ENCODE data around the gene SNIP1. TPM values are rescaled to one million over a fixed set of nuclear protein-coding genes. Genes with fewer than 3 reads are reported as not detected.
"Not testable (repeated sequence)": the region's sequence is repeated elsewhere in the genome, so short reads cannot be mapped to it uniquely, and the experiment has no call there.

Gene SNIP1
- total RNA-seq, 2 donors from 2014 or later: 13.0 to 17.0 TPM

DNA sequence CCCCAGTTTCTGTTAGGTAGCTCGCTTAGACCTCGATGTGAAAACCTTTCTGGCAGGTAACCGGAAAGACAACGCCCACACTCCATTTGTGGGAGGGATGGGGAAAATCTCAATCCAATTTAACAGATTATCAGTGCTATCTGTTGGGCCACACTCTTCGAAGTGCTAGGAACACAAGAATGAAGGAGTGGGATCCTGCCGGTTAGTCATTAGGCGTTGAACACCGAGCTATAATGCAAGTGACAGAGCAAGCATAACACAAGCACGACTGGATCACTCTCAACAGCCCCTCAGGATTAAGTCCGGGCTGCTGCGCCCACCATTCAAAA, 531 bp downstream of the SNIP1 start:
- Histone ChIP-seq H3K4me1 (peaks cover 5% of the 10 kb centered on the region), H3K36me3 (no peaks in the 10 kb centered on the region), H3K4me3 (peak overlapping the region; percentile 99), H3K9ac (ENCODE audit: low read depth in 2 of 2, low read length in 2 of 2) (peak overlapping the region; percentile 67 to 98), H3K27ac (peak overlapping the region; percentile 68), H3K9me3 (no peaks in the 10 kb centered on the region), H3K27me3 (no peaks in the 10 kb centered on the region)
- TF ChIP-seq, protein P1, sequence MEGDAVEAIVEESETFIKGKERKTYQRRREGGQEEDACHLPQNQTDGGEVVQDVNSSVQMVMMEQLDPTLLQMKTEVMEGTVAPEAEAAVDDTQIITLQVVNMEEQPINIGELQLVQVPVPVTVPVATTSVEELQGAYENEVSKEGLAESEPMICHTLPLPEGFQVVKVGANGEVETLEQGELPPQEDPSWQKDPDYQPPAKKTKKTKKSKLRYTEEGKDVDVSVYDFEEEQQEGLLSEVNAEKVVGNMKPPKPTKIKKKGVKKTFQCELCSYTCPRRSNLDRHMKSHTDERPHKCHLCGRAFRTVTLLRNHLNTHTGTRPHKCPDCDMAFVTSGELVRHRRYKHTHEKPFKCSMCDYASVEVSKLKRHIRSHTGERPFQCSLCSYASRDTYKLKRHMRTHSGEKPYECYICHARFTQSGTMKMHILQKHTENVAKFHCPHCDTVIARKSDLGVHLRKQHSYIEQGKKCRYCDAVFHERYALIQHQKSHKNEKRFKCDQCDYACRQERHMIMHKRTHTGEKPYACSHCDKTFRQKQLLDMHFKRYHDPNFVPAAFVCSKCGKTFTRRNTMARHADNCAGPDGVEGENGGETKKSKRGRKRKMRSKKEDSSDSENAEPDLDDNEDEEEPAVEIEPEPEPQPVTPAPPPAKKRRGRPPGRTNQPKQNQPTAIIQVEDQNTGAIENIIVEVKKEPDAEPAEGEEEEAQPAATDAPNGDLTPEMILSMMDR (IDR thresholded peaks at IDR 0.05): no peak
- no peak for DNase-seq
- intact Hi-C loops (cut with DNase I): no loop called here

DNA sequence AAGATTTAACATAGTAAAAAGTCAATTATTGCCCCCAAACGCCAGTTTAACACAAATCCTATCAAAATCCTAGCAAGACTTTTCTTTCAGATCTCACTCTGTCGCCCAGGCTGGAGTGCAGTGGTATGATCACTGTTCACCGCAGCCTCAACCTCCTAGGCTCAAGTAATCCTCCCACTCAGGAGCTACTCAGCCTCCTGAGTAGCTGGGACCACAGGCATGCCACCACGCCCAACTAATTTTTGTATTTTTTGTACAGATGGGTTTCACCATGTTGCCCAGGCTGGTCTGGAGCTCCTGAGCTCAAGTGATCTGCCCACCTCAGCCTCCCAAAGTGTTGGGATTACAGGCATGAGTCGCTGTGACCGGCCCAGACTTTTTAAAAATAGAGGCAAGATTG, 4.8 kb downstream of the SNIP1 start:
- intact Hi-C loops (cut with DNase I): no loop called here
- TF ChIP-seq, protein P1 (IDR thresholded peaks at IDR 0.05): no peak
- Histone ChIP-seq H3K9me3 (no peaks in the 10 kb centered on the region), H3K4me1 (peaks cover 5% of the 10 kb centered on the region), H3K27me3 (no peaks in the 10 kb centered on the region), H3K36me3 (peaks cover 12% of the 10 kb centered on the region), H3K4me3 (no peak overlapping the region), H3K9ac (ENCODE audit: low read depth in 2 of 2, low read length in 2 of 2) (no peak overlapping the region), H3K27ac (no peak overlapping the region)
- no peak for DNase-seq

DNA sequence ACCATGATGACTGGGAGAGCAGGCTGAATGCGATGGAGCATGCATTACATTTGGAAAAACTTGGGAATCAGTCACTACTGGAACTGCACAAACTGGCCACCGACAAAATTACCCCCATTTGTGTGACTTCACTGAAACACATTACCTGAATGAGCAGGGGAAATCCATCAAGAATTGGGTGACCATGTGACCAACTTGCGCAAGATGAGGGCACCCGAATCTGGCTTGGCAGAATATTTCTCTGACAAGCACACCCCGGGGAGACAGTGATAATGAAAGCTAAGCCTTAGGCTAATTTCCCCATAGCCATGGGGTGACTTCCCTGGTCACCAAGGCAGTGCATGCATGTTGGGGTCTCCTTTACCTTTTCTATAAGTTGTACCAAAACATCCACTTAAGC, 9.1 kb downstream of the SNIP1 start:
- TF ChIP-seq, protein P1 (IDR thresholded peaks at IDR 0.05): no peak
- Histone ChIP-seq H3K4me1 (no peaks in the 10 kb centered on the region), H3K27me3 (no peaks in the 10 kb centered on the region), H3K27ac (no peak overlapping the region), H3K4me3 (no peak overlapping the region), H3K36me3 (peaks cover 17% of the 10 kb centered on the region), H3K9me3 (no peaks in the 10 kb centered on the region), H3K9ac (ENCODE audit: low read depth in 2 of 2, low read length in 2 of 2) (no peak overlapping the region)
- no peak for DNase-seq
- intact Hi-C loops (cut with DNase I): no loop called here

DNA sequence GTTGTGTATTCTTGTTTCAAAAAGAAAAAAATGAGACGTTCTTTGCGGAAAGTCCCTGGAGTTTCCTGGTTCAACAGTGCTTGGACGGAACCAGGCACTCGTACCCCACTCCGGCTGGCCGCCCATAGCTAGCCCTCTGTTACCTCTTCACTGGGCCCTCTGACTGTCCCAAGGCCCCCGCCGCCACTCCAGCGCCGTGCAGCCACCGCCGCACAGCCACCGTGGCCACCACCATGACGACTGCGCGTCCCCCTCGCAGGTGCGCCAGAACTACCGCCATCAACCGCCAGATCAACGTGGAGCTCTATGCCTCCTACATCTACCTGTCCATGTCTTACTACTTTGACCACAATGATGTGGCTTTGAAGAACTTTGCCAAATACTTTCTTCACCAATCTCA, 9.6 kb downstream of the SNIP1 start:
- no peaks in the 10 kb centered on the region for H3K27me3 ChIP-seq
- TF ChIP-seq, protein P1 (IDR thresholded peaks at IDR 0.05): no peak
- intact Hi-C loops (cut with DNase I): no loop called here

DNA sequence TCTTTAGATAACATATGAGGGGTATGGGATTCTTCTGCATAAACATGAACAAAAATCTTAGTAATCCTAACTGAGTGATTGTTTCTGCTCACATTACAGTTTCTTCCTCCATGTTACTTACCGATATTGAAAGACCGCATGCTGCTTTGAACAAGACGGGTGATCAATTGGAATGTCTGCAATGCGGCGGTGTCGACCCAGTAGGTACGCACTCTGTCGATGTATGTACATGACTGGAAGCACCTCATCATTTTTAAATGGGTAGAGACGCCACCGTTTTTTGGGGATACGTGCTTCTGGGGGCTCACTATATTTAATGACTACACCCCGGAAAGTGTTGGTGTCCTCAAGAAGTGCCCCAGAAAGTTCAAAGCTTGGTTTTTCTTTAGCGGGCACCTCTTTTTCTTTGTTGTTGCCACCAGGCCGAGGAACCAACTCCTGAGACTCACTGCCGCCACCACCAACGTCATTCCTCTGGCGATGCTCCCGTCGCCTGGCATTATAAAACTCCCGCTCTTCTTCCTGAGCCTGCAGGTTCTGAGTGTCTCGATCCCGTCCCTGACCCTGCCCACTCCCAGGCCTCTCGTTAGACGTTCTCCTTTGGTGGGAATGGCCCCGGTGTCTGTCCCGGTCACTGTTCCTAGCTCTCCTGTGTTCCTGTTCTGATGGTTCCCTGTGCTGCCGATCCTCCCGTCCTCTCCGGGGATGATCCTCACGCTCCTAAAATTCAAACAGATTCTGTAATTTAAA, 13.9 kb downstream of the SNIP1 start:
- H3K4me1 ChIP-seq: no peaks in the 10 kb centered on the region
- no peak for DNase-seq
- H3K36me3 ChIP-seq: peaks cover 12% of the 10 kb centered on the region
- intact Hi-C loops (cut with DNase I): no loop called here
- no peak overlapping the region for H3K9ac ChIP-seq (ENCODE audit: low read depth in 2 of 2, low read length in 2 of 2)
- TF ChIP-seq, protein P1 (IDR thresholded peaks at IDR 0.05): no peak
- H3K27me3 ChIP-seq: no peaks in the 10 kb centered on the region
- H3K9me3 ChIP-seq: no peaks in the 10 kb centered on the region
- no peak overlapping the region for H3K27ac ChIP-seq
- no peak overlapping the region for H3K4me3 ChIP-seq

More for the DNA sequence above, 9.6 kb downstream of the SNIP1 start:
- Histone ChIP-seq H3K27ac (no peak overlapping the region), H3K36me3 (peaks cover 21% of the 10 kb centered on the region), H3K4me3 (no peak overlapping the region), H3K9me3 (no peaks in the 10 kb centered on the region), H3K4me1 (no peaks in the 10 kb centered on the region), H3K9ac (ENCODE audit: low read depth in 2 of 2, low read length in 2 of 2) (no peak overlapping the region)
- DNase-seq: no peak

DNA sequence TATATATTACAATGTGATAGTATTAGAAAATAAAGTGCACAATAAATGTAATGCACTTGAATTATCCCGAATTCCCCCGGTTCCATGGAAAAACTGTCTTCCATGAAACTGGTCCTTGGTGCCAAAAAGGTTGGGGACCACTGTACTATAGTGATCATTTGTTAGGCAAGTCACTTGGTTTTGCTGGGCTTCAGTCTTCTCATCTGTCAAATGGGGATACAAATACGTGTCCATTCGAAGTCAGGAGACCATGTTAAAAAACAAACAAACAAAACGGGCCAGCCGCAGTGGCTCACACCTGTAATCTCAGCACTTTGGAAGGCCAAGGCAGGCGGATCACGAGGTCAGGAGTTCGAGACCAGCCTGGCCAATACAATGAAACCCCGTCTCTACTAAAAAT, 14.9 kb downstream of the SNIP1 start:
- H3K27me3 ChIP-seq; H3K4me1 ChIP-seq; H3K9ac ChIP-seq (ENCODE audit: low read depth in 2 of 2, low read length in 2 of 2); H3K4me3 ChIP-seq; H3K27ac ChIP-seq; DNase-seq; H3K9me3 ChIP-seq; intact Hi-C loops (cut with DNase I): not testable (repeated sequence)
- H3K36me3 ChIP-seq: peaks cover 12% of the 10 kb centered on the region
